Lower leg skin (tissue), 4 donors: ENCODE results near the gene COBL. TPM values are rescaled to one million over a fixed set of nuclear protein-coding genes. Genes with fewer than 3 reads are reported as not detected.

Experiments
- DNase-seq, 2 donors: peaks; one replicate each; pipeline ENCODE4 v3.0.0-alpha.2; 2019; ENCODE audit warnings: low spot score in 2 of 2
- H3K4me3 ChIP-seq: fragments of 200-600 bp; sonication (generic); 2 replicates; pipeline ENCODE4 v1.5.1; 2017; ENCODE audit warnings: mild to moderate bottlenecking, low read depth; ENCODE audit not compliant: poor library complexity, severe bottlenecking
- POLR2A ChIP-seq, 2 donors: fragments of 450-650 bp; IDR thresholded peaks; one replicate each; pipeline ENCODE4 v1.6.1; 2016 to 2017; ENCODE audit warnings: antibody characterized with exemption in 2 of 2, mild to moderate bottlenecking in 1 of 2, moderate library complexity in 1 of 2
- WGBS, 2 donors: methylation state at CpG; one replicate each; pipeline ENCODE4 v1.1.5; 2018; 5-methylcytosine and 5-hydroxymethylcytosine counted together
- intact Hi-C: fragments of 100-400 bp; cut with DNase I; formaldehyde crosslinking; loops from one replicate; pipeline ENCODE4 v1.15.0; 2023; ENCODE audit warnings: low total_unique reads
- total RNA-seq, 4 donors: library from RNA; depleted of rRNA; stranded (reverse); fragments of >200 nt; gene quantifications; one replicate each; pipeline ENCODE4 v1.1.0, GENCODE V29; 2016
- TF ChIP-seq, protein P1 (sequence below), 3 donors: fragments of 450-650 bp; IDR thresholded peaks; one replicate each; pipeline ENCODE4 v1.5.1; 2016; ENCODE audit warnings: antibody characterized with exemption in 3 of 3, mild to moderate bottlenecking in 3 of 3, moderate library complexity in 2 of 3

Gene COBL
- total RNA-seq, 4 donors from 2014 or later = 40.2 to 94.1 (median 66.5) TPM

DNA sequence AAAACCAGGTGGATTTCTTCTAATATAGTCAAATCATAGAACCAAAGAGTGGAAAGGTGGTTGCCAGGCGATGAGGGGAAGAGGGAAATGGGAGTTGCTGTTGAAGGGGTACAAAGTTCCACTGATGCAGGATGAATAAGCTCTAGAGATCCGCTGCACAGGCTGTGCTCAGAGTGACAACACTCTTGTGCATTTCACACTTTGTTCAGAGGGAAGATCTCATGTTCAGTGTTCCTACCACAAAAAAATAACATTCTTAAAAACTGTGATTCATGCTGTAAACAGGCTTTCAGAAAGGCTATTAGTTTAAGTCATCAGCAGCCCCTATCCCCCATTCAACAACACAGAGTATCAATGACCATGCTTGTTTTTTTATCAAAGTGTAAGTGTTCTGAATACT, 213.8 kb downstream of the COBL start:
- no peak overlapping the region for H3K4me3 ChIP-seq
- intact Hi-C loops = no loop called here
- TF ChIP-seq POLR2A (IDR thresholded peaks at IDR 0.05) = no peak
- TF ChIP-seq, protein P1, sequence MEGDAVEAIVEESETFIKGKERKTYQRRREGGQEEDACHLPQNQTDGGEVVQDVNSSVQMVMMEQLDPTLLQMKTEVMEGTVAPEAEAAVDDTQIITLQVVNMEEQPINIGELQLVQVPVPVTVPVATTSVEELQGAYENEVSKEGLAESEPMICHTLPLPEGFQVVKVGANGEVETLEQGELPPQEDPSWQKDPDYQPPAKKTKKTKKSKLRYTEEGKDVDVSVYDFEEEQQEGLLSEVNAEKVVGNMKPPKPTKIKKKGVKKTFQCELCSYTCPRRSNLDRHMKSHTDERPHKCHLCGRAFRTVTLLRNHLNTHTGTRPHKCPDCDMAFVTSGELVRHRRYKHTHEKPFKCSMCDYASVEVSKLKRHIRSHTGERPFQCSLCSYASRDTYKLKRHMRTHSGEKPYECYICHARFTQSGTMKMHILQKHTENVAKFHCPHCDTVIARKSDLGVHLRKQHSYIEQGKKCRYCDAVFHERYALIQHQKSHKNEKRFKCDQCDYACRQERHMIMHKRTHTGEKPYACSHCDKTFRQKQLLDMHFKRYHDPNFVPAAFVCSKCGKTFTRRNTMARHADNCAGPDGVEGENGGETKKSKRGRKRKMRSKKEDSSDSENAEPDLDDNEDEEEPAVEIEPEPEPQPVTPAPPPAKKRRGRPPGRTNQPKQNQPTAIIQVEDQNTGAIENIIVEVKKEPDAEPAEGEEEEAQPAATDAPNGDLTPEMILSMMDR (IDR thresholded peaks at IDR 0.05) = no peak
- no peak for DNase-seq
- whole genome bisulfite sequencing, 2 donors = 89 to 90% methylated on average over 2 of the region's 2 CpGs

DNA sequence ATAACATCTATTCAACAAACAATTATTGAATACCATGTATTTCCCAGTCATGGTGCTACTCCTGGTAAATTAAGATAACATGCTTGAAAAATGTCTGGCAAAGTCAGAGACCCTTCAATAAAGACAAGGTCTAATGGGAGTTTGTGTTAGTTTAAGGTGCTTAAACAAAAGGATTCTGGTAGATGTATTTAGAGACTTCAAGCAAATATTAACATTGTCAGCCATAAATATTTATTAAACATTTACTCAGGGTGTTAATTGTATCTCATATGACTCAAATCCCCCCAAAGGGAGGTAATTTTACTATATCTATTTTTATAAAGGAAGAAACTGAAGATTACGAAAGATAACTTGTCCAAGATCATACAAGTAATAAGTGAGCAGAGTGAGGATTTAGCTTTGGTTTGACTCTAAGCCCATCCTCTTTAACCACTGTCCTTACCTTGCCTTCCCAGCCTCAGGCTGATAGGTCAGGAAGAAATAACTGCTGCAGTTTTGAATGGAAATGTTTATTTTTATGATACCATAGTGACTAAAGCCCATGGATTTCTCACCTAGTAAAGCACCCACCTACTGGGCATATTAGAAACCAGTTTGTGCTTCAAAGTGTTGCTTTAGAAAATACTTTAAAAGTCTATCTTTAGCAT, 215.4 kb downstream of the COBL start:
- no peak for DNase-seq
- intact Hi-C loops = no loop called here
- TF ChIP-seq POLR2A (IDR thresholded peaks at IDR 0.05) = no peak
- TF ChIP-seq, protein P1 (IDR thresholded peaks at IDR 0.05) = no peak
- 80 to 86% methylated on average over 1 of the region's 1 CpG for WGBS, 2 donors
- H3K4me3 ChIP-seq = no peak overlapping the region

DNA sequence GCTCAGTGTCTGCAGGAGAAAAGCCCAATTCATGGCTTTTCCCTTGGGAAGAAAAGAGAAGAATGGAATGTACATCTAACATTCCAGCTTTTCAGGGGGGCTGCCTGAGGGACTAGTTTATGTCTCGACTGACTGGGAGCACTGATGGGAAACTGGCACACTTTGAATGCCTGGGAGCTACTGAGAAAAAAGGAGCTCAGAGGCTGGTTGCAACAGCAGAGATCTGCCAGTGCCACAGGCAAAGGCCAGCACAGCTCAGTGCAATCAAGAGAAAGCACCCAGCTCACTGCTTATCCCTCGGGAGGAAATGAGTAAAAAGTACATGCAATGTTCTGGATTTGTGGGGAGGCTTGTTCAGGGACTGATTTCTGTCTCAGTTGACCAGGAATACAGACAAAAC, 226.2 kb downstream of the COBL start:
- peak in 1 of 2 donors; percentile 25 for DNase-seq
- no peak overlapping the region for H3K4me3 ChIP-seq
- intact Hi-C loops = no loop called here
- no peak for TF ChIP-seq POLR2A (IDR thresholded peaks at IDR 0.05)
- TF ChIP-seq, protein P1 (IDR thresholded peaks at IDR 0.05) = no peak
- WGBS, 2 donors = 69 to 71% methylated on average over 2 of the region's 2 CpGs

DNA sequence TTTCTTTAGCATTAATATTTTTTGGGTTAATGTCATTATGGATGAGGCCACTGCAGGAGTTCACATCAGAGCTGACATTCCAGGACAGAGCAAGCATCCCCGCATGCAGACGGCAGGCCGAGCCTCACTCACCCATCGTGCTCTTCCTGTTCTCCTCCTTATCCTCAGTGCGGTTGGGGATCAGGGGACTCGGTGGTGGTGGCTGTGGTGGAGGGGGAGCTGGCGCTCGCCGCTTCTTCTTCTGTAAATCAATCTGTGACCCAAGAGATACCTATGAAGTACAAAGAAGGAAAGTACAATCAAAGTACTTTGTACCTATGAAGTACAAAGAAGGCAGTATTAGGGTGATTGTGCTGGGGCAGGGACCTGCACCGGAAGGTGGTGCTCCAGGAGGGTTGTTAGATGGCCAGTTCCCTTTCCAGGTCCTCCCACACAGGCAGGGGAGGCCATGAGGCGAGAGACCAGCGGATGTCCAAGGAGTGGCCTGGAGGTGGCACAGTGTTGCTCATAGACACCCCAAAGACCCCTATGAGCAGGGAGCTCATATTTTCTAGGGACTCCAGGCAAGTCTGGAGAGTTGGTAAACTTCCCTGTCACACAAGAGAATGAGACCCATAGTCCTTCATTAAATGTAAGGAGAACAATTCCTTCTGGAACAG, 231.4 kb downstream of the COBL start:
- TF ChIP-seq, protein P1 (IDR thresholded peaks at IDR 0.05) = no peak
- TF ChIP-seq POLR2A (IDR thresholded peaks at IDR 0.05) = no peak
- 92% methylated on average over 12 of the region's 12 CpGs for WGBS, 2 donors
- DNase-seq = peak in 1 of 2 donors; percentile 75
- intact Hi-C loops = no loop called here
- H3K4me3 ChIP-seq = no peak overlapping the region

DNA sequence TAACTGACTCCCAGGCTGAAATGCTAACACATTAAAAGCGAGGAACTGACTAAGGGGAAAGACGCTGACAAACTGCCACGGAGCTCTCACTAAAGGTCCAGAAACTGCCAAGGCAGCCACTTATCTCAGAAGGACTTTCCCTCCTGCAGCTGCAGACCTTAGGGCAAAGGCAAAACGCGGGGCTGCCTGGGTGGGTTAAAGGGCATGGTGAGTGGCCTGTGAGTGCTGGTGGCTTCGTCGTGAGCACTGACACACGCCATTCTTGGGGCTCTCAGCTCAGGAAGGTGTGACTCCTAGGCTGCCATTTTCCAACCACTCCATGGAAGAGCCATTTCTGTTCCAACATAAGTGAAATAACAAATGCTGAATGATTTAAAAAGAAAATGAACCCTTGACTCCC, 232.5 kb downstream of the COBL start:
- peak in 1 of 2 donors; percentile 68 for DNase-seq
- intact Hi-C loops = no loop called here
- 87 to 89% methylated on average over 8 of the region's 8 CpGs for WGBS, 2 donors
- no peak overlapping the region for H3K4me3 ChIP-seq
- TF ChIP-seq, protein P1 (IDR thresholded peaks at IDR 0.05) = no peak
- no peak for TF ChIP-seq POLR2A (IDR thresholded peaks at IDR 0.05)
